ENCODE measurements around the gene SUSD4. TPM values are rescaled to one million over a fixed set of nuclear protein-coding genes. Genes with fewer than 3 reads are reported as not detected.

Gene SUSD4
- polyA plus RNA-seq, 1 of the 3 experiments (the other 2 are of a cell fraction): 0.31 TPM

- TF ChIP-seq REST (IDR thresholded peaks at IDR 0.05; ENCODE audit: low read depth, low read length) (no peak), GABPA (IDR thresholded peaks at IDR 0.05; ENCODE audit: low read depth) (no peak), EZH2phosphoT487 (IDR thresholded peaks at IDR 0.05; ENCODE audit: borderline replicate concordance, low read depth) (no peak), YY1 (IDR thresholded peaks at IDR 0.05; ENCODE audit: low read depth) (no peak), TEAD4 (IDR thresholded peaks at IDR 0.05; ENCODE audit: borderline replicate concordance, insufficient read depth) (no peak), TCF12 (IDR thresholded peaks at IDR 0.05) (no peak)
Measured at GRCh38 chr1:223189525-223189902, 174.5 kb downstream of the SUSD4 start (continued).

GRCh38 chr1:223188618-223189356 lies 175.2 kb downstream of the SUSD4 start:
- Histone ChIP-seq H3K9me2 (no peaks in the 10 kb centered on the region), H2AFZ (ENCODE audit: low read depth) (no peak overlapping the region), H3K79me2 (ENCODE audit: insufficient read depth) (no peaks in the 10 kb centered on the region), H3K36me3 (replicated peaks in 1 of 2; ENCODE audit: control insufficient read depth in 1 of 2, insufficient read depth in 2 of 2, low read length in 1 of 2) (no peaks in the 10 kb centered on the region), H3K27ac (ENCODE audit: low read depth in 2 of 2, low read length in 1 of 2) (no peak overlapping the region), H3K9ac (no peak overlapping the region), H3K4me3 (ENCODE audit: low read depth in 2 of 2, low read length in 1 of 2) (no peak overlapping the region), H4K20me1 (ENCODE audit: insufficient read depth) (no peaks in the 10 kb centered on the region), H3K27me3 (ENCODE audit: insufficient read depth) (no peaks in the 10 kb centered on the region), H3K9me3 (no peaks in the 10 kb centered on the region), H3K4me1 (ENCODE audit: control insufficient read depth in 1 of 2, insufficient read depth in 2 of 2, low read depth in 1 of 2, low read length in 1 of 2) (no peaks in the 10 kb centered on the region), H3K4me2 (no peak overlapping the region), H3F3A (replicated peaks; ENCODE audit: insufficient read depth) (no peaks in the 10 kb centered on the region)
- CTCF ChIA-PET: no interaction called here
- no peak for TF ChIP-seq MXI1 (IDR thresholded peaks at IDR 0.05; ENCODE audit: low read depth, low read length)
- no peak for TF ChIP-seq EZH2phosphoT487 (IDR thresholded peaks at IDR 0.05; ENCODE audit: borderline replicate concordance, low read depth)
- TF ChIP-seq NFIC (IDR thresholded peaks at IDR 0.05; ENCODE audit: borderline replicate concordance): no peak
- no peak for TF ChIP-seq EP300 (IDR thresholded peaks at IDR 0.05; ENCODE audit: borderline replicate concordance in 1 of 2, low read depth in 1 of 2, low read length in 1 of 2)
- no peak for TF ChIP-seq RXRA (IDR thresholded peaks at IDR 0.05; ENCODE audit: borderline replicate concordance, low read depth)
- no peak for TF ChIP-seq POLR2AphosphoS5 (IDR thresholded peaks at IDR 0.05; ENCODE audit: low read depth, low read length)
- TF ChIP-seq GABPA (IDR thresholded peaks at IDR 0.05; ENCODE audit: low read depth): no peak
- TF ChIP-seq NRF1 (IDR thresholded peaks at IDR 0.05; ENCODE audit: low read depth, low read length): no peak
- POLR2A ChIA-PET: no interaction called here
- 34% methylated on average over 5 of the region's 5 CpGs for WGBS (ENCODE audit: low lambda C conversion rate)
- DNase-seq: no peak

All from SK-N-SH (cell line).